H1 (cell line): ENCODE data around the gene CENPW. TPM values are rescaled to one million over a fixed set of nuclear protein-coding genes. Genes with fewer than 3 reads are reported as not detected.

Experiments
- polyA plus RNA-seq, 7 experiments: library from polyadenylated mRNA; depleted of rRNA in 3 of 7; stranded (reverse) in 5 of 7; unstranded in 2 of 7; fragments of >200 nt in 5 of 7; fragments of 200-250 nt in 2 of 7; gene quantifications; 1 replicate in 5 of 7; 2 replicates in 1 of 7; 4 replicates in 1 of 7; pipeline versions ENCODE4 v1.2.1 to v1.2.3, GENCODE V29; 2011 to 2013; ENCODE audit warnings: missing spikeins in 2 of 7, mixed read lengths in 2 of 7
- total RNA-seq: library from RNA; stranded (reverse); fragmentation: NEBNext Ultra II Directional; extraction: Animal tissue kit (Norgen Biotek cat#: 25700); gene quantifications from 2 replicates; pipeline ENCODE4 v1.2.1, GENCODE V29; 2021
- TF ChIP-seq, protein P1 (sequence below): fragments of 300-600 bp; sonication (generic); IDR thresholded peaks from 2 replicates; pipeline ENCODE4 v1.7.1; 2012; ENCODE audit warnings: low read length, moderate library complexity, mild to moderate bottlenecking, inconsistent platforms; ENCODE audit not compliant: insufficient replicate concordance

CENPW gene
- total and polyA plus RNA-seq, 2 of the 8 experiments (the other 6 are each of a cell fraction or from before 2014, with no cell fraction given), result 22.0 to 91.1 TPM

DNA sequence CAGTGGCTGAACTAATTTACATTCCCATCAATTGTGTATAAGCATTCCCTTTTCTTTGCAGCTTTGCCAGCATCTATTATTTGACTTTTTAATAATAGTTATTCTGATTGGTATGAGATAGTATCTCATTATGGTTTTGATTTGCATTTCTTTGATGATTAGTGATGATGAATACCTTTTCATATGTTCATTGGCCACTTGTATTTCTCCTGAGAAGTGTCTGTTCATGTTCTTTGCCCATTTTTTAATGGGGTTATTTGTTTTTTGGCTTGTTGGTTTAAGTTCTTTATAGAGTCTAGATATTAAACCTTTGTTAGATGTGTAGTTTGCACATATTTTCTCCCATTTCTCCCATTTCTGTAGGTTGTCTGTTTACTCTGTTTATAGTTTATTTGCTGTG lies 16.6 kb downstream of the CENPW start (continued):
- TF ChIP-seq, protein P1, sequence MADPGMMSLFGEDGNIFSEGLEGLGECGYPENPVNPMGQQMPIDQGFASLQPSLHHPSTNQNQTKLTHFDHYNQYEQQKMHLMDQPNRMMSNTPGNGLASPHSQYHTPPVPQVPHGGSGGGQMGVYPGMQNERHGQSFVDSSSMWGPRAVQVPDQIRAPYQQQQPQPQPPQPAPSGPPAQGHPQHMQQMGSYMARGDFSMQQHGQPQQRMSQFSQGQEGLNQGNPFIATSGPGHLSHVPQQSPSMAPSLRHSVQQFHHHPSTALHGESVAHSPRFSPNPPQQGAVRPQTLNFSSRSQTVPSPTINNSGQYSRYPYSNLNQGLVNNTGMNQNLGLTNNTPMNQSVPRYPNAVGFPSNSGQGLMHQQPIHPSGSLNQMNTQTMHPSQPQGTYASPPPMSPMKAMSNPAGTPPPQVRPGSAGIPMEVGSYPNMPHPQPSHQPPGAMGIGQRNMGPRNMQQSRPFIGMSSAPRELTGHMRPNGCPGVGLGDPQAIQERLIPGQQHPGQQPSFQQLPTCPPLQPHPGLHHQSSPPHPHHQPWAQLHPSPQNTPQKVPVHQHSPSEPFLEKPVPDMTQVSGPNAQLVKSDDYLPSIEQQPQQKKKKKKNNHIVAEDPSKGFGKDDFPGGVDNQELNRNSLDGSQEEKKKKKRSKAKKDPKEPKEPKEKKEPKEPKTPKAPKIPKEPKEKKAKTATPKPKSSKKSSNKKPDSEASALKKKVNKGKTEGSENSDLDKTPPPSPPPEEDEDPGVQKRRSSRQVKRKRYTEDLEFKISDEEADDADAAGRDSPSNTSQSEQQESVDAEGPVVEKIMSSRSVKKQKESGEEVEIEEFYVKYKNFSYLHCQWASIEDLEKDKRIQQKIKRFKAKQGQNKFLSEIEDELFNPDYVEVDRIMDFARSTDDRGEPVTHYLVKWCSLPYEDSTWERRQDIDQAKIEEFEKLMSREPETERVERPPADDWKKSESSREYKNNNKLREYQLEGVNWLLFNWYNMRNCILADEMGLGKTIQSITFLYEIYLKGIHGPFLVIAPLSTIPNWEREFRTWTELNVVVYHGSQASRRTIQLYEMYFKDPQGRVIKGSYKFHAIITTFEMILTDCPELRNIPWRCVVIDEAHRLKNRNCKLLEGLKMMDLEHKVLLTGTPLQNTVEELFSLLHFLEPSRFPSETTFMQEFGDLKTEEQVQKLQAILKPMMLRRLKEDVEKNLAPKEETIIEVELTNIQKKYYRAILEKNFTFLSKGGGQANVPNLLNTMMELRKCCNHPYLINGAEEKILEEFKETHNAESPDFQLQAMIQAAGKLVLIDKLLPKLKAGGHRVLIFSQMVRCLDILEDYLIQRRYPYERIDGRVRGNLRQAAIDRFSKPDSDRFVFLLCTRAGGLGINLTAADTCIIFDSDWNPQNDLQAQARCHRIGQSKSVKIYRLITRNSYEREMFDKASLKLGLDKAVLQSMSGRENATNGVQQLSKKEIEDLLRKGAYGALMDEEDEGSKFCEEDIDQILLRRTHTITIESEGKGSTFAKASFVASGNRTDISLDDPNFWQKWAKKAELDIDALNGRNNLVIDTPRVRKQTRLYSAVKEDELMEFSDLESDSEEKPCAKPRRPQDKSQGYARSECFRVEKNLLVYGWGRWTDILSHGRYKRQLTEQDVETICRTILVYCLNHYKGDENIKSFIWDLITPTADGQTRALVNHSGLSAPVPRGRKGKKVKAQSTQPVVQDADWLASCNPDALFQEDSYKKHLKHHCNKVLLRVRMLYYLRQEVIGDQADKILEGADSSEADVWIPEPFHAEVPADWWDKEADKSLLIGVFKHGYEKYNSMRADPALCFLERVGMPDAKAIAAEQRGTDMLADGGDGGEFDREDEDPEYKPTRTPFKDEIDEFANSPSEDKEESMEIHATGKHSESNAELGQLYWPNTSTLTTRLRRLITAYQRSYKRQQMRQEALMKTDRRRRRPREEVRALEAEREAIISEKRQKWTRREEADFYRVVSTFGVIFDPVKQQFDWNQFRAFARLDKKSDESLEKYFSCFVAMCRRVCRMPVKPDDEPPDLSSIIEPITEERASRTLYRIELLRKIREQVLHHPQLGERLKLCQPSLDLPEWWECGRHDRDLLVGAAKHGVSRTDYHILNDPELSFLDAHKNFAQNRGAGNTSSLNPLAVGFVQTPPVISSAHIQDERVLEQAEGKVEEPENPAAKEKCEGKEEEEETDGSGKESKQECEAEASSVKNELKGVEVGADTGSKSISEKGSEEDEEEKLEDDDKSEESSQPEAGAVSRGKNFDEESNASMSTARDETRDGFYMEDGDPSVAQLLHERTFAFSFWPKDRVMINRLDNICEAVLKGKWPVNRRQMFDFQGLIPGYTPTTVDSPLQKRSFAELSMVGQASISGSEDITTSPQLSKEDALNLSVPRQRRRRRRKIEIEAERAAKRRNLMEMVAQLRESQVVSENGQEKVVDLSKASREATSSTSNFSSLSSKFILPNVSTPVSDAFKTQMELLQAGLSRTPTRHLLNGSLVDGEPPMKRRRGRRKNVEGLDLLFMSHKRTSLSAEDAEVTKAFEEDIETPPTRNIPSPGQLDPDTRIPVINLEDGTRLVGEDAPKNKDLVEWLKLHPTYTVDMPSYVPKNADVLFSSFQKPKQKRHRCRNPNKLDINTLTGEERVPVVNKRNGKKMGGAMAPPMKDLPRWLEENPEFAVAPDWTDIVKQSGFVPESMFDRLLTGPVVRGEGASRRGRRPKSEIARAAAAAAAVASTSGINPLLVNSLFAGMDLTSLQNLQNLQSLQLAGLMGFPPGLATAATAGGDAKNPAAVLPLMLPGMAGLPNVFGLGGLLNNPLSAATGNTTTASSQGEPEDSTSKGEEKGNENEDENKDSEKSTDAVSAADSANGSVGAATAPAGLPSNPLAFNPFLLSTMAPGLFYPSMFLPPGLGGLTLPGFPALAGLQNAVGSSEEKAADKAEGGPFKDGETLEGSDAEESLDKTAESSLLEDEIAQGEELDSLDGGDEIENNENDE, result no peak
